Endothelial cell of umbilical vein (primary cell): ENCODE results near the gene PDAP1. TPM values are rescaled to one million over a fixed set of nuclear protein-coding genes. Genes with fewer than 3 reads are reported as not detected.

Experiments
- BruUV-seq: library from RNA; stranded (reverse); fragments of 400-500 nt; replicated peaks from 2 replicates; lab custom pipeline; 2021; lab: Mats Ljungman, UMichigan
- CTCF ChIA-PET: fragments of 300-600, 350-600 bp; sonication (Branson Sonifier 250); formaldehyde crosslinking; loops from one replicate; lab custom pipeline; 2021; ENCODE audit warnings: antibody characterized with exemption, inconsistent platforms; lab: Charles Lee
- POLR2A ChIA-PET: fragments of 300-600, 350-600 bp; sonication (Branson Sonifier 250); formaldehyde crosslinking; loops from one replicate; lab custom pipeline; 2021; ENCODE audit warnings: antibody characterized with exemption, inconsistent platforms; lab: Charles Lee
- DNase-seq: peaks from one replicate; pipeline ENCODE4 v3.0.0-alpha.2; 2011; ENCODE audit warnings: low read depth, low spot score
- FAIRE-seq: peaks from 2 replicates; lab custom pipeline; 2011; peaks lifted over from hg19 to GRCh38; lab: Jason Lieb, UNC
- H2AFZ ChIP-seq: 2 replicates; pipeline ENCODE4 v1.6.0; 2012; ENCODE audit warnings: low read depth, low read length, control low read depth, inconsistent platforms
- H3K27ac ChIP-seq: 2 replicates; pipeline ENCODE4 v1.5.1; 2011; ENCODE audit warnings: low read depth, mild to moderate bottlenecking, control low read depth, low read length, moderate library complexity; ENCODE audit not compliant: insufficient read depth
- H3K27me3 ChIP-seq, 2 experiments: 2 replicates each; pipeline versions ENCODE4 v1.6.0 to v1.6.1; 2011; ENCODE audit warnings: low read length in 2 of 2, mixed read lengths in 1 of 2; ENCODE audit not compliant: control insufficient read depth in 2 of 2, insufficient read depth in 2 of 2
- H3K36me3 ChIP-seq, 2 experiments: 2 replicates in 1 of 2; 3 replicates in 1 of 2; pipeline ENCODE4 v1.5.1; 2011; ENCODE audit warnings: low read length in 2 of 2, mild to moderate bottlenecking in 1 of 2, moderate library complexity in 1 of 2; ENCODE audit not compliant: control insufficient read depth in 2 of 2, insufficient read depth in 2 of 2; ENCODE audit errors: extremely low read depth in 1 of 2
- H3K4me1 ChIP-seq: 3 replicates; pipeline ENCODE4 v1.5.1; 2011; ENCODE audit warnings: mild to moderate bottlenecking, low read length; ENCODE audit not compliant: control insufficient read depth, insufficient read depth; ENCODE audit errors: extremely low read depth
- H3K4me2 ChIP-seq: 2 replicates; pipeline ENCODE4 v1.6.1; 2011; ENCODE audit warnings: low read length, control low read depth, mixed read lengths; ENCODE audit not compliant: insufficient read depth
- H3K4me3 ChIP-seq, 3 experiments: fragments of 200-600 bp in 1 of 3; sonication (generic), shearing (Covaris generic) in 1 of 3; replicated peaks in 1 of 3; 2 replicates each; pipeline ENCODE4 v1.5.1; 2011 to 2016; ENCODE audit warnings: control low read depth in 3 of 3, low read length in 3 of 3, mild to moderate bottlenecking in 2 of 3, inconsistent platforms in 1 of 3, low read depth in 1 of 3, moderate library complexity in 1 of 3; ENCODE audit not compliant: insufficient read depth in 1 of 3
- H3K79me2 ChIP-seq: 2 replicates; pipeline ENCODE4 v1.6.0; 2012; ENCODE audit warnings: low read length, inconsistent platforms; ENCODE audit not compliant: control insufficient read depth, insufficient read depth
- H3K9ac ChIP-seq: replicated peaks from 2 replicates; pipeline ENCODE3; 2011; ENCODE audit warnings: low read length, control low read depth; ENCODE audit not compliant: insufficient read depth; ENCODE audit errors: extremely low read depth
- H3K9me1 ChIP-seq: replicated peaks from 3 replicates; pipeline ENCODE4 v1.6.0; 2011; ENCODE audit warnings: mild to moderate bottlenecking, low read length; ENCODE audit not compliant: control insufficient read depth, insufficient read depth; ENCODE audit errors: extremely low read depth
- H3K9me3 ChIP-seq: replicated peaks from 2 replicates; pipeline ENCODE4 v1.5.1; 2012; ENCODE audit warnings: low read length, inconsistent platforms; ENCODE audit not compliant: control insufficient read depth, insufficient read depth
- H4K20me1 ChIP-seq: replicated peaks from 2 replicates; pipeline ENCODE3; 2011; ENCODE audit warnings: mild to moderate bottlenecking, low read length; ENCODE audit not compliant: control insufficient read depth, insufficient read depth; ENCODE audit errors: extremely low read depth
- FOS ChIP-seq: IDR thresholded peaks from 2 replicates; pipeline ENCODE4 v1.6.1; 2011; ENCODE audit warnings: mild to moderate bottlenecking, low read length, moderate library complexity, borderline replicate concordance; ENCODE audit not compliant: insufficient read depth
- JUN ChIP-seq: IDR thresholded peaks from 2 replicates; pipeline ENCODE4 v1.6.1; 2011; ENCODE audit warnings: borderline replicate concordance, low read depth; ENCODE audit not compliant: insufficient read length, insufficient read depth
- POLR2A ChIP-seq: IDR thresholded peaks from 2 replicates; pipeline ENCODE4 v1.6.1; 2012; ENCODE audit warnings: low read depth, mild to moderate bottlenecking, control low read depth, low read length
- POLR2AphosphoS5 ChIP-seq: IDR thresholded peaks from 2 replicates; pipeline ENCODE4 v1.6.1; 2012; ENCODE audit warnings: low read depth, mild to moderate bottlenecking, control low read depth, low read length, moderate library complexity; ENCODE audit not compliant: insufficient read depth
- dilution Hi-C: fragments of 300-500 bp; cut with MboI; formaldehyde crosslinking; loops from one replicate; pipeline ENCODE4 v1.15.0; 2019; ENCODE audit warnings: low sequenced_read_pairs; ENCODE audit not compliant: extremely low pct_ligation_motif_present
- intact Hi-C: fragments of 100-400 bp; cut with micrococcal nuclease; formaldehyde crosslinking; loops from one replicate; pipeline ENCODE4 v1.10.0; 2022
- polyA plus RNA-seq, 4 experiments: library from polyadenylated mRNA; depleted of rRNA in 3 of 4; stranded (reverse) in 3 of 4; unstranded in 1 of 4; fragments of >200 nt; gene quantifications; 2 replicates each; pipeline versions ENCODE4 v1.2.1 to v1.2.3, GENCODE V29; 2011 to 2012; ENCODE audit warnings: missing spikeins in 1 of 4
- total RNA-seq: library from RNA; stranded (reverse); gene quantifications from 2 replicates; pipeline ENCODE4 v1.2.3, GENCODE V29; 2021
- TF ChIP-seq, protein P1 (sequence below), 2 donors: IDR thresholded peaks; 1 replicate in 1 of 2; 2 replicates in 1 of 2; pipeline ENCODE4 v1.5.1; 2011; ENCODE audit warnings: low read length in 2 of 2, mild to moderate bottlenecking in 2 of 2, moderate library complexity in 2 of 2, control low read depth in 1 of 2, inconsistent platforms in 1 of 2, low read depth in 1 of 2; ENCODE audit not compliant: insufficient read depth in 1 of 2; ENCODE audit errors: extremely low read depth in 1 of 2

PDAP1 gene
- total and polyA plus RNA-seq, 2 donors (not counting 3 experiments of a cell fraction or from before 2014, with no cell fraction given) = 32.6 to 150 TPM

DNA sequence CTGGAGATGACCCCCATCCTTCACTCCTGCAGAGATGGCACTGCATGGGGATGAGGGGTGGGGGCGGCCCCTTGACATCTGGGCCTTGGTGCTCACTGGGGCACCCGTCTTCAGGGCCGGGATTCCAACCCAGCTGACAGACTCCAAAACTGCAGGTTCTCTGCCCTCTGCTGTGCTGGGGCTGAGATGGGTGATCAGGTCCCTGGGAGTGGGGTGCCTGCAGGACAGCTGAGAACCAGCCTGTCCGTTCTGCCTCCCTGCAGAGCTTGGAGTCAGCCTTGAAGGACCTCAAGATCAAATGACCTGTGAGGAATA lies 14.3 kb downstream of the PDAP1 start:
- no peak for FAIRE-seq
- no peak overlapping the region for H2AFZ ChIP-seq
- no peaks in the 10 kb centered on the region for H3K9me1 ChIP-seq
- peaks cover 5% of the 10 kb centered on the region for H3K79me2 ChIP-seq
- no peak overlapping the region for H3K4me2 ChIP-seq
- dilution Hi-C loops (no loop called here), intact Hi-C loops (no loop called here)
- H3K9me3 ChIP-seq = no peaks in the 10 kb centered on the region
- no peaks in the 10 kb centered on the region for H3K27me3 ChIP-seq
- H3K4me3 ChIP-seq = no peak overlapping the region
- BruUV-seq = no TSS peak
- no peak overlapping the region for H3K27ac ChIP-seq
- CTCF ChIA-PET = interaction anchor here (0.6 to 3.7 kb wide), 2 partner anchors 11 to 29 kb away, joined by 3 to 11 read pairs; no protein-coding TSS in a partner anchor
- peaks cover 18 to 56% of the 10 kb centered on the region in 2 experiments for H3K36me3 ChIP-seq
- TF ChIP-seq, protein P1, sequence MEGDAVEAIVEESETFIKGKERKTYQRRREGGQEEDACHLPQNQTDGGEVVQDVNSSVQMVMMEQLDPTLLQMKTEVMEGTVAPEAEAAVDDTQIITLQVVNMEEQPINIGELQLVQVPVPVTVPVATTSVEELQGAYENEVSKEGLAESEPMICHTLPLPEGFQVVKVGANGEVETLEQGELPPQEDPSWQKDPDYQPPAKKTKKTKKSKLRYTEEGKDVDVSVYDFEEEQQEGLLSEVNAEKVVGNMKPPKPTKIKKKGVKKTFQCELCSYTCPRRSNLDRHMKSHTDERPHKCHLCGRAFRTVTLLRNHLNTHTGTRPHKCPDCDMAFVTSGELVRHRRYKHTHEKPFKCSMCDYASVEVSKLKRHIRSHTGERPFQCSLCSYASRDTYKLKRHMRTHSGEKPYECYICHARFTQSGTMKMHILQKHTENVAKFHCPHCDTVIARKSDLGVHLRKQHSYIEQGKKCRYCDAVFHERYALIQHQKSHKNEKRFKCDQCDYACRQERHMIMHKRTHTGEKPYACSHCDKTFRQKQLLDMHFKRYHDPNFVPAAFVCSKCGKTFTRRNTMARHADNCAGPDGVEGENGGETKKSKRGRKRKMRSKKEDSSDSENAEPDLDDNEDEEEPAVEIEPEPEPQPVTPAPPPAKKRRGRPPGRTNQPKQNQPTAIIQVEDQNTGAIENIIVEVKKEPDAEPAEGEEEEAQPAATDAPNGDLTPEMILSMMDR (IDR thresholded peaks at IDR 0.05; ENCODE audit: extremely low read depth in 1 of 2, insufficient read depth in 1 of 2, low read depth in 1 of 2, low read length in 2 of 2) = no peak
- TF ChIP-seq POLR2AphosphoS5 (no peak), POLR2A (no peak), JUN (no peak), FOS (no peak)
- H4K20me1 ChIP-seq = no peaks in the 10 kb centered on the region
- H3K9ac ChIP-seq = no peak overlapping the region
- DNase-seq = no peak
- POLR2A ChIA-PET = no interaction called here
- H3K4me1 ChIP-seq = peaks cover 16% of the 10 kb centered on the region
